Epithelial cell of esophagus (primary cell): ENCODE data around the gene IMPDH2.
A peak's percentile ranks its signal among the peaks of the same experiment; 100 is the strongest.

Experiments used
- DNase-seq: peaks from one replicate; pipeline ENCODE4 v3.0.0; 2010; ENCODE audit warnings: low read depth
- H3K4me3 ChIP-seq: 2 replicates; pipeline ENCODE4 v1.5.1; 2011; ENCODE audit warnings: mild to moderate bottlenecking, low read length, control low read depth
- CTCF ChIP-seq: IDR thresholded peaks from 2 replicates; pipeline ENCODE4 v1.5.1; 2011; ENCODE audit warnings: low read depth, mild to moderate bottlenecking, low read length, control low read depth, inconsistent platforms; ENCODE audit not compliant: insufficient read depth; ENCODE audit errors: missing control alignments

Gene IMPDH2

GRCh38 chr3:49005303-49005680 is 23.9 kb downstream of the IMPDH2 start:
- TF ChIP-seq CTCF = no peak
- DNase-seq = no peak
- no peak overlapping the region for H3K4me3 ChIP-seq

- TF ChIP-seq CTCF = no peak
- H3K4me3 ChIP-seq = no peak overlapping the region
- peak; percentile 29 for DNase-seq
Observed at GRCh38 chr3:49004352-49005302, 24.6 kb downstream of the IMPDH2 start.

- no peak for TF ChIP-seq CTCF
- H3K4me3 ChIP-seq = no peak overlapping the region
- DNase-seq = no peak
Observed at GRCh38 chr3:49001155-49001554, 28.0 kb downstream of the IMPDH2 start.

GRCh38 chr3:48999085-48999858 is 29.9 kb downstream of the IMPDH2 start:
- TF ChIP-seq CTCF = no peak
- no peak for DNase-seq
- H3K4me3 ChIP-seq = no peak overlapping the region

GRCh38 chr3:48997714-48998637 is 31.2 kb downstream of the IMPDH2 start:
- no peak for TF ChIP-seq CTCF
- no peak overlapping the region for H3K4me3 ChIP-seq
- DNase-seq = no peak

- no peak for TF ChIP-seq CTCF
- no peak overlapping the region for H3K4me3 ChIP-seq
- no peak for DNase-seq
Observed at GRCh38 chr3:48997102-48997635, 32.0 kb downstream of the IMPDH2 start.
